ENCODE measurements around the gene C19orf25. TPM values are rescaled to one million over a fixed set of nuclear protein-coding genes. Genes with fewer than 3 reads are reported as not detected.

The C19orf25 gene
- total and polyA plus RNA-seq, 2 of the 13 experiments (the other 11 are each of a cell fraction or from before 2014, with no cell fraction given), result 14.2 to 32.4 TPM

DNA sequence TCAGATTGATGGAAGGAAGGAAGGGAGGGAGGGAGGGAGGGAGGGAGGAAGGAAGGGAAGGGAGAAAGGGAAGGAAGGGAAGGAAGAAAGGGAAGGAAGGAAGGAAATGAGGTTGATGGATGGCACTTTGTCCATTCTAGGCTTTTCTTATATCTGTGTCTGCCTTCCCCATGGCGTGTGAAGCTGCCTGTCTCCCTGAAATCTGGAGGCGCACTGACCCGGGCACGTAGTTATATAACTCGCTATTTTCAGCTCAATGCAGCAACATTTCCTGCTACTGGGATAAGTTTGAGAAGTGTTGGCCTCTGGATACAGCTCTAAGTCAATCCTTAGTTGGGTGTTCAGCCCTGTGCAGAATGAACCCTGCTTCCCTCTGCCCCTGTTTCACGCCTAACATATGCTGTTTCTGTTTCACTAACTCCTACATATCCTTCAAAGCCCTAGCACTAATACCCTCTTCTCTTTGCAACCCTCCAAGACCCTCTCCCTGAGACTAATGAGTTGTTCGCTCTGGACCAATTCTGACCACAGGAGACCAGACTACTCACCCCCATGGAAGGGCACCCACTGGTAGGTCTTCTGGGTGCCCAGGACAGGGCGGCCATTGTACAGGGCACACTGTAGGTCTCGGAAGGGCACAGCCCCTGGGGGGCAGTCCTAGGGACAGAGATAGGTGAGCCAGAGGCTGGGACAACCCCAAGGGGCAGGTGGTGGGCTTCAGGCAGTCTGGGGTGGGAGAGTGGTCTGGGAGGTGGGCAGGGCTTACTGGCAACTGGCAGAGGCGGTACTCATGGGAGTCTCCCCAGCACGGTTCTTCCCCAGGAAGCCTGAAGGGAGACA, 30.8 kb upstream of the C19orf25 start:
- no TSS peak for BruUV-seq (replicated peaks)
- H3K79me2 ChIP-seq (ENCODE audit: insufficient read depth, low read length), result no peaks in the 10 kb centered on the region
- H3K36me3 ChIP-seq (replicated peaks in 1 of 2; ENCODE audit: control insufficient read depth in 1 of 2, insufficient read depth in 2 of 2, low read length in 2 of 2), result no peaks in the 10 kb centered on the region
- peaks cover 0 to 5% of the 10 kb centered on the region in 2 experiments; a peak in 2 of 5 replicates for H3K27me3 ChIP-seq (ENCODE audit: control insufficient read depth in 1 of 2, insufficient read depth in 2 of 2, low read length in 2 of 2)
- ATAC-seq (no peak), DNase-seq (ENCODE audit: low spot score) (no peak), FAIRE-seq (no peak)
- no peak overlapping the region for H2AFZ ChIP-seq (ENCODE audit: low read length)
- H4K20me1 ChIP-seq (ENCODE audit: insufficient read depth, low read length), result no peaks in the 10 kb centered on the region
- ChIA-PET POLR2A (interaction anchor here (1.0 to 2.1 kb wide), 2 partner anchors 17 to 19 kb away, joined by 3 to 8 read pairs; partner anchors contain the start of gene REEP6), CTCF (ENCODE audit: low intra/inter-chr PET ratio, low total read pairs) (no interaction called here)
- no peak overlapping the region for H3K9ac ChIP-seq (ENCODE audit: insufficient read depth, low read depth, low read length)
- WGBS (ENCODE audit: low lambda C conversion rate), result 43% methylated on average over 7 of the region's 11 CpGs
- no peak overlapping the region for H3K4me3 ChIP-seq (replicated peaks in 1 of 3; ENCODE audit: insufficient read depth in 1 of 3, low read depth in 2 of 3, low read length in 3 of 3)
- TF ChIP-seq, protein P1, sequence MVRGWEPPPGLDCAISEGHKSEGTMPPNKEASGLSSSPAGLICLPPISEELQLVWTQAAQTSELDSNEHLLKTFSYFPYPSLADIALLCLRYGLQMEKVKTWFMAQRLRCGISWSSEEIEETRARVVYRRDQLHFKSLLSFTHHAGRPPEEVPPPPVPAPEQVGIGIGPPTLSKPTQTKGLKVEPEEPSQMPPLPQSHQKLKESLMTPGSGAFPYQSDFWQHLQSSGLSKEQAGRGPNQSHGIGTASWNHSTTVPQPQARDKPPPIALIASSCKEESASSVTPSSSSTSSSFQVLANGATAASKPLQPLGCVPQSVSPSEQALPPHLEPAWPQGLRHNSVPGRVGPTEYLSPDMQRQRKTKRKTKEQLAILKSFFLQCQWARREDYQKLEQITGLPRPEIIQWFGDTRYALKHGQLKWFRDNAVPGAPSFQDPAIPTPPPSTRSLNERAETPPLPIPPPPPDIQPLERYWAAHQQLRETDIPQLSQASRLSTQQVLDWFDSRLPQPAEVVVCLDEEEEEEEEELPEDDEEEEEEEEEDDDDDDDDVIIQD (CRISPR knock-in tag; IDR thresholded peaks at IDR 0.05; ENCODE audit: low read depth), result no peak
- TF ChIP-seq, protein P2, sequence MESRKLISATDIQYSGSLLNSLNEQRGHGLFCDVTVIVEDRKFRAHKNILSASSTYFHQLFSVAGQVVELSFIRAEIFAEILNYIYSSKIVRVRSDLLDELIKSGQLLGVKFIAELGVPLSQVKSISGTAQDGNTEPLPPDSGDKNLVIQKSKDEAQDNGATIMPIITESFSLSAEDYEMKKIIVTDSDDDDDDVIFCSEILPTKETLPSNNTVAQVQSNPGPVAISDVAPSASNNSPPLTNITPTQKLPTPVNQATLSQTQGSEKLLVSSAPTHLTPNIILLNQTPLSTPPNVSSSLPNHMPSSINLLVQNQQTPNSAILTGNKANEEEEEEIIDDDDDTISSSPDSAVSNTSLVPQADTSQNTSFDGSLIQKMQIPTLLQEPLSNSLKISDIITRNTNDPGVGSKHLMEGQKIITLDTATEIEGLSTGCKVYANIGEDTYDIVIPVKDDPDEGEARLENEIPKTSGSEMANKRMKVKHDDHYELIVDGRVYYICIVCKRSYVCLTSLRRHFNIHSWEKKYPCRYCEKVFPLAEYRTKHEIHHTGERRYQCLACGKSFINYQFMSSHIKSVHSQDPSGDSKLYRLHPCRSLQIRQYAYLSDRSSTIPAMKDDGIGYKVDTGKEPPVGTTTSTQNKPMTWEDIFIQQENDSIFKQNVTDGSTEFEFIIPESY (CRISPR knock-in tag; IDR thresholded peaks at IDR 0.05), result peak; percentile 77; the same call in 1 of the 2 replicates
- TF ChIP-seq HNRNPL (IDR thresholded peaks at IDR 0.05; ENCODE audit: low read depth, low read length) (peak; percentile 85), HNRNPK (IDR thresholded peaks at IDR 0.05; ENCODE audit: low read depth, low read length, poor library complexity, severe bottlenecking) (peak; percentile 85)
- TF ChIP-seq, protein P3, sequence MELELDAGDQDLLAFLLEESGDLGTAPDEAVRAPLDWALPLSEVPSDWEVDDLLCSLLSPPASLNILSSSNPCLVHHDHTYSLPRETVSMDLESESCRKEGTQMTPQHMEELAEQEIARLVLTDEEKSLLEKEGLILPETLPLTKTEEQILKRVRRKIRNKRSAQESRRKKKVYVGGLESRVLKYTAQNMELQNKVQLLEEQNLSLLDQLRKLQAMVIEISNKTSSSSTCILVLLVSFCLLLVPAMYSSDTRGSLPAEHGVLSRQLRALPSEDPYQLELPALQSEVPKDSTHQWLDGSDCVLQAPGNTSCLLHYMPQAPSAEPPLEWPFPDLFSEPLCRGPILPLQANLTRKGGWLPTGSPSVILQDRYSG (CRISPR knock-in tag; IDR thresholded peaks at IDR 0.05), result no peak
- H3K4me1 ChIP-seq (ENCODE audit: insufficient read depth, low read length), result peaks cover 34% of the 10 kb centered on the region
- peak overlapping the region; percentile 15; the same call in 1 of the 2 replicates for H3K4me2 ChIP-seq (ENCODE audit: low read depth, low read length)
- no peak overlapping the region for H3K27ac ChIP-seq (ENCODE audit: extremely low read length, insufficient read depth, low read length)
- H3K9me3 ChIP-seq (ENCODE audit: low read length), result no peaks in the 10 kb centered on the region
- in situ Hi-C loops (cut with HindIII; ENCODE audit: extremely low pct_ligation_motif_present, low pct_unique_long_range_greater_than_20kb) (loop anchor here (5.0 kb wide), 1 partner anchor 53 kb away; no protein-coding TSS in a partner anchor), intact Hi-C loops (cut with micrococcal nuclease; ENCODE audit: unreplicated experiment) (no loop called here)
